SW480 (cell line): ENCODE results near the gene CIDEB.

Experiments used
- DNase-seq: peaks from one replicate; pipeline ENCODE4 v3.0.0-alpha.2; 2016; ENCODE audit warnings: low spot score

CIDEB gene

GRCh38 chr14:24290746-24291145 lies 17.0 kb downstream of the CIDEB start:
- DNase-seq: no peak

- DNase-seq: no peak
Measured at GRCh38 chr14:24289649-24290280, 18.0 kb downstream of the CIDEB start.

- no peak for DNase-seq
Measured at GRCh38 chr14:24286996-24287395, 20.8 kb downstream of the CIDEB start.

DNA sequence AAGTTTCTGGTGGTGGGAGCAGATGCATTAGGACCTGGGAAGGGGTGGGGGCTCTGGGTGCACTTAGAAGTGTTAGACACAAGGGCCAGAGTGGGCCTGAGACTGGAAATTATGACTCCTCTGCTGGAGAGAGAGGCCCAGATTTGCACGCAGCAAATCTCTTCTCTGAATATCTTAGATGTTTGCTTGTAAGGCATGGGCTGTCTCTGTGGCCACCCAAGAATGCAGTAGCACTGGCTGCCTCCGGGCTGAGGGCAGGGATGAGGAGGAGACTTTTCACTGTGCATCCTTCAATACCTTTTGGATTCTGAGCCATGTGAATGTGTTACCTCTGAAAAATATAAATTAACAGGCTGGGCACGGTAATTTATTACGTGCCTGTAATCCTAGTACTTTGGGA lies 22.4 kb downstream of the CIDEB start:
- DNase-seq: no peak

GRCh38 chr14:24284501-24285035 lies 23.2 kb downstream of the CIDEB start:
- no peak for DNase-seq

- no peak for DNase-seq
Measured at GRCh38 chr14:24283796-24284460, 23.8 kb downstream of the CIDEB start.

- no peak for DNase-seq
Measured at GRCh38 chr14:24282736-24283135, 25.0 kb downstream of the CIDEB start.

DNA sequence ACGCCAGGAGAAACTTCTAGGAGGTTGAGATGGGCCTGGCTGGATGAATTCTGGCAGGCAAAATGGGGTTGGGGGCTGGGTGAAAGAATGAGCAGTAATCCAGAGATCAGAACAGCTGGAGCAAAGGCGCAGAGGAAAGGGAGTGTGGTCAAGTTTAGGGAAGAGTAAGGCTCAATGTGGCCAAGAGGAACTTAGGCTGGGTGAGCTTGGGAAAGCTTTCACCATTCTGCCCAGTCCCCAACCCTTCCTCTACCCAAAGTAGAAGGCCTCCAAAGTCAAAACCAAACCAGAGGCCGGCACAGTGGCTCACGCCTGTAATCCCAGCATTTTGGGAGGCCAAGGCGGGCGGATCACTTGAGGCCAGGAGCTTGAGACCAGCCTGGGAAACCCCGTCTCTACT lies 26.1 kb downstream of the CIDEB start:
- DNase-seq: no peak

- no peak for DNase-seq
Measured at GRCh38 chr14:24280797-24281460, 26.8 kb downstream of the CIDEB start.

- peak; percentile 6 for DNase-seq
Measured at GRCh38 chr14:24279301-24280186, 28.2 kb downstream of the CIDEB start.

GRCh38 chr14:24278424-24278823 lies 29.4 kb downstream of the CIDEB start:
- no peak for DNase-seq

GRCh38 chr14:24277606-24278321 lies 30.0 kb downstream of the CIDEB start:
- no peak for DNase-seq

- no peak for DNase-seq
Measured at GRCh38 chr14:24277071-24277470, 30.7 kb downstream of the CIDEB start.

GRCh38 chr14:24274101-24274543 lies 33.7 kb downstream of the CIDEB start:
- no peak for DNase-seq

DNA sequence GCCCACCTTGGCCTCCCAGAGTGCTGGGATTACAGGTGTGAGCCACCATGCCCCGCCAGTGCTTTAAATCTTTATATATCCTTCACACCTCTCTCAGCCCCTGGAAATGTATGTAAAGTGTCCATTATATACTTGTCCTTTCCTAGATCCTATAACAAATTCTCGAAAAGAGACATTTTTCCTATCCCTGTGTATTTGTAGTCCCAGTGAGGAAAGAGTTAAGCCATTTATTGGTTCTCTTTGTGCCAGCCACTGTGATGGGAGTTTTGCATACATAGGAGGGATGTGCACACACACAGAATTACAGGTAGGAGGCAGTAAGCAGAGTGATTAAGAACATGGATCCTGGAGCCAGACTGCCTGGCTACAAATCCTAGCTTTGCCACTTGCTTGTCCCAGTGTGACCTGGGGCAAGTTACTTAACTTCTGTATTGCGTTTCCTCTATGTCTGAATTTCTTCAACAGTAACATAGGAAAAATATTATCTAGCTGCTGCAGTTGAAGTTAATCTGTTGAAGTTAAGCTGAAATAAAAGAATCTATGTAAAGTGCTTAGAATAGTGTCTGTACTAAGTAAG lies 34.3 kb downstream of the CIDEB start:
- peak; percentile 13 for DNase-seq

DNA sequence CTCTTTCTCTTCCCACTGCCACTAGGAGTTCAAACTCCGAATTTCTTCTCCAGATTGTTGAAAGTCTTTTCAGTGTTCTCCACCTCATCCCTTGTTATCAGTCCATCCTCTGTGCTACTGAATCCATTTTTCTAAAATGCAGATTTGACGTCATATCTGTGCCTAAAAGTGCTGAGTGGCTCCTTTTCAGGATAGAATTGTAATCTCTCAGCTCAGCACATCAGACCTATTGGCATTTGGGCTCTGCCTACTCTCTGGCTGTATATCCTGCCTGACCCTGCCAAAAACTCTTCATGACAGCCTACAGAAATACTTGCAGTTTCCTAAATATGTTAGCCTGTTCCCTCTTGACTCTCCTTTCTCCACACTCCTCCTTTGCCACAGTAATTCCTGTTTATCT lies 35.3 kb downstream of the CIDEB start:
- DNase-seq: no peak

DNA sequence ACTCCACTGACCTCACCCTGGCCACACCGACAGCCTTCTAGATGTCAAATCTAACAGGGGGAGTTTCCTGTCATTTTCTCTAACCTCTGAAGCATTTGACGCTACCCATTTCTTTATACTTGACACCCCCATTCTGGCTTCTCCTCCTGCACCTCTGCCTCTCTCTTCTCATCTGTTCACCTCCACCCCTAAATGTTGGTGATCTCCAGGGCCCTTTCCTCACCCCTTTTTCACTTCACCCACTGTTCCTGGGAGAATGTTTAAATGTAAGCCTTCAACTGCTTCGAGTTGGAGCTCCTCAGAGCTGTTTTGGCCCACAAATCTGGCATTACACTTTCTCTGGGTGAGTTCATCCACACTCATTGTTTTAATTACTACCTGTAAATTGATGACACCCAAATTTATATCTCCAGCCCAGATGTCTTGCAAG lies 35.9 kb downstream of the CIDEB start:
- DNase-seq: no peak

DNA sequence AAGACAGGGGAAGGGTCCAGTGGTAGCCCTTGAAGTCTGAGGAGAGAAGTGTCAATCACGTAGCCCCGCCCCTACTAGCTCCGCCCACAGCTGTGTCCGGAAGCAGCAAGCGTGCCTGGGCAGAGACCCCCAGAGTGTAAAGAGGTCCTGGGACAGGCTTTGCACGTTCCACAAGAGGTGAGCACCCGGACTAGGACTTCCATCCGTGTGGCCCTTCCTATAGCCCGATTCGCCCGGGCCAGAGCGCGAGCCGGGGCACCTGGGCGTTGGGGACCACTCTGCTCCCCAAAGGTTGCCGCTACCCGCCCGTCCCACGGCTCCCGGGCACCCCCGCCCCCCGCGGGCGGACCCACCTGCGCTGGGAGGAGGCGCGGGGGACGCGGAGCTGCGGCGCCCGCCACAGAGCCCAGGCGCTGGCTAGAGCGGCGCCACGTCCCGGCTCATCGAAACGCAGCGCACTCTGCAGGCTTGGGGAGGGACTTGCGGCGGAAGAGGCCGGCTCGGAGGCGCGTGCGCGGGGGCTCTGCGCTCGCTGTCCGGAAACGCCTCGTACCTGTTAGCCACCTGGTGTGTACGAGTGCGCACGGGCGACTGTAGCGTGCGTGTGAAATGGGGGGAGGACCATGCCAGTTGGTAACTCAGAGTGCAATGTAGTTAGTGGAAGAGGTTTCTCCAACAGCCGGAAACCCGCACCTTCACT lies 36.5 kb downstream of the CIDEB start, which contains the start of gene RABGGTA:
TSS of gene RABGGTA (minus strand) at position 464 of the 700 bp plus-strand sequence. CDS start 482 bp downstream, outside the sequence.
- peak; percentile 90 for DNase-seq

DNA sequence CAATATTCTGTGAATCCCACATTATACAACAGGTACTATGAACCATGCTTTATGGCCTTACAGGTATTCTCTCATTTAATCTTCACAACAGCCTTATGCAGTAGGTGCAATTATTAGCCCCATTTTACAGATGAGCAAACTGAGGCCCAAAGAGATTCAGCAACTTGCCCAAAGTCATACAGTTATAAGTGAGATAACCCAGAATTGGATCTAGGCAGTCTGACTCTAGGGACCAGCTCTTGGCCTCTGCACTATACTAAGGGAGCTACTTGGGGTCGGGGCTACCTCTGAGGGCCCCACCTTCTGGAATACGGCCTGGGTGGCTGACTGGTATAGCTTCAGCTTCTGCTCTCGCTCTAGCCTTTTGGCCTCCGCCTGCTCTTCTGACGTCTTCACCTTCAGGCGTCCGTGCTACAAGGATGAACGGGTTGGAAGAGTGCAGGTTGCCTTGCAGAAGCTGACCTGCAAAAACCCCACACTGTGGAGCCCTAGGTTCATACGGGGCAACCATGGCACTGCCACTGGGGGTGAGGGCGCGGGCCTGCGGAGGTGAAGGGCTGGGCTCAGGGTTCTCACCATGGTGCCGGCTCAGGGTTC lies 37.1 kb downstream of the CIDEB start:
- DNase-seq: no peak
